T-helper 2 cell (primary cell): ENCODE data around the gene SRPK1.
"Not testable (repeated sequence)": the region's sequence is repeated elsewhere in the genome, so short reads cannot be mapped to it uniquely, and the experiment has no call there.

ENCODE experiments used
- DNase-seq, 5 experiments: peaks; one replicate each; pipeline versions ENCODE4 v3.0.0 to v3.0.0-alpha.2; 2012 to 2022
- total RNA-seq, 2 donors: gene quantifications; one replicate each; lab custom pipeline; 2026; lab: John Stamatoyannopoulos, UW

The SRPK1 gene
- 46.5 to 82.6 reads per million in 2 donors for total RNA-seq

- peak; percentile 70 to 90 (median 76) for DNase-seq
These were observed at the start of gene SRPK1 for GRCh38 chr6:35920793-35921732. Gene SRPK1 (minus strand): TSS chr6:35921098. CDS start chr6:35921056, 42 bp downstream.

DNA sequence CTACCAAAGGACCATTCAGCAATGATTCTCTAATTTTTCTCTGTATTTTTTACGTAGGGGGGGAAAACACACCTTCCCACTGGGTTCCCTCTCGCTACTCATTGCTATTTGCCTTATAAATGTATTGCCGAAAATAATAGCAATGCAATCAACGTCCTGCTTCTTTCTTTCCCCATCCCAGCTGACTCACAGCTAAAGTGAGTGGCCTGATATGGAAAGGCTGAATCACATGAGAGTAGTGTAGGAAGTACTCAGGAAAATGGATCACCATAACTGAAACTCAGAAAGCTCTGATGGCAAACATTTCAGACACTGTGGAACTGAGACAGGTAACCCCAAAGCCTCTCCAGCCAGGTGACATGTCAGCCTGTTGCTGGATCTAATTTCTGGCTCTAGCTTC lies 49.3 kb upstream of the SRPK1 start:
- DNase-seq, result no peak

- no peak for DNase-seq
These were observed 48.7 kb upstream of the SRPK1 start for GRCh38 chr6:35969646-35970045.

GRCh38 chr6:35968821-35969220 lies 47.9 kb upstream of the SRPK1 start:
- no peak for DNase-seq

- DNase-seq, result no peak
These were observed 46.3 kb upstream of the SRPK1 start for GRCh38 chr6:35967076-35967774.

DNA sequence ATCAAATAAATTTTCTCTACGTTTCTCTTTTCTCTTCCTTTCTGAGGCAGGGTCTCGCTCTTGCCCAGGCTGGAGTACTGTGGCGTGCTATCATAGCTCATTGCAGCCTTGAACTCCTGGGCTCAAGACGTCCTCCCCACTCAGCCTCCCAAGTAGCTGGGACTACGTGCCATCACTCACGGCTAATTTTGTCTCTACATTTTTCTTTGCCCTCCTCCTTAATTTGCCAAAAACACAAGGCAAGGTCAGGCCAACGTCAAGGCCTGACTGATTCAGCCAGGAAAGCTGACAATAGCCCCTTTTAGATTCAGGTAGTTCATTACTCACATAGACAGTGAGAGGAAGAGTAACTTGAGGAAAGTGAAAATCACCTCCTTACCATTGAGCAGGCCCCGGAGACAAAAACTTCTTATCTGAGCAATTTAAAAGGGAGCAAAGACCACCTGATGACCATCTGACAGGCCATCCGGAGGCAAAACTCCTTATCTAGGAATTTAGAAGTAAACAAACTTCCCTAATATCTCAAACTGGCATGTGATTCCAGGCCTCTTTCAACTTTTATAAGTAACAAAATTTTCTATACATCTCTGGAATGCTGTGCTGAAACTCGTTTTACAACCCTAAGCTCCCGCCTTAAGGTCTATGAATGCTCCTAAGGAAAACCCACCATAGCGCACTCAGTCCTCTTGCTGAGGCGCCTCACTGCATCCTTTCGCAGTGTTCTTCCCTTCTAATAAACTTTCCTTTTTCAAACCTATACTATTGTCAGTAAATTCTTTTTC lies 42.1 kb upstream of the SRPK1 start:
- no peak for DNase-seq

DNA sequence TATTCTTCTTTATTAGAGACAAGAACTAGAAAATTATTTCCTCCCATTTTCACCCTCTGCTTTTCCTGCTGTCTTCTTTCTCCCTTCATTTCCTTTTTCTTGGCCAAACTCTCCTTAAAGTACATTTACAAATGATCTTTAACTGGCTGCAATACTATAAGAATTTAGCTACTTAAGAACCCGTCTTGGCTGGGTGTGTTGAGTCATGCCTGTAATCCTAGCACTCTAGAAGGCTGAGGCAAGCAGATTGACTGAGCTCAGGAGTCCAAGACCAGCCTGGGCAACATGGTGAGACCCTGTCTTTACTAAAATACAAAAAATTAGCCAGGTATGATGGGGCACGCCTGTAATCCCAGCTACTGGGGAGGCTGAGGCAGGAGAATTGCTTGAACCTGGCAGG lies 39.3 kb upstream of the SRPK1 start:
- no peak for DNase-seq

DNA sequence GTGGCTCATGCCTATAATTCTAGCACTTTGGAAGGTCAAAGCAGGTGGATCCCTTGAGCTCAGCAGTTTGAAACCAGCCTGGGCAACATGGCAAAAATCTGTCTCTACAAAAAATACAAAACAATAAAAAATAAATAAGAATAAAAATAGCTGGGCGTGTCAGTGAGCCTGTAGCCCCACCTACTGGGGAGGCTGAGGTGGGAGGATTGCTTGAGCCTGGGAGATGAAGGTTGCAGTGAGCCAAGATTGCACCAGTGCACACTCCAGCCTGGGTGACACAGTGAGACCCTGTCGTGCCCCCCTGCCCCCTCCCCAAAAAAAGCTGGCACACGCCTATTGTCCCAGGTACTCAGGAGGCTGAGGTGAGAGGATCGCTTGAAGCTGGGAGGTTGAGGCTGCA lies 35.1 kb upstream of the SRPK1 start:
- DNase-seq, result peak in 1 of 5 experiments; percentile 14

- no peak for DNase-seq
These were observed 34.6 kb upstream of the SRPK1 start for GRCh38 chr6:35955521-35955920.

- DNase-seq, result no peak
These were observed 34.2 kb upstream of the SRPK1 start for GRCh38 chr6:35955071-35955470.

GRCh38 chr6:35954333-35954732 lies 33.4 kb upstream of the SRPK1 start:
- no peak for DNase-seq

- peak in 1 of 5 experiments; percentile 7 for DNase-seq
These were observed 27.8 kb upstream of the SRPK1 start for GRCh38 chr6:35948725-35949124.

DNA sequence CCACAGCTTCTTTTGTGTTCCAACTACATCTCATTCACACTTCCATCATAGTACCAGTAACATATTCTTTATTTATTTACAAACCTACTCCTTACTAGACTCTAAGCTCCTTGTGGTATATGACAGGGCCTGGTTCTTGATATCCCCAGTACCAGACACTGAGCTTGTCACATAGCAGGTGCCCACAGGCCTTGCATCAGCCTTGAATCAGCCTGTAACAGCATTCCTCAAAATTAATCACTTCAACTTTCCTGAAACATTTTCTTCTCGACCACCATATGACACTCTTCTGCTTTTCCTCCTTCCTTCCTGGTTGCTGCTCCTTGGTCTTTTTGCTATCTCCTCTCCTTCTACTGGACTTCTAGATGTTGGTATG lies 24.7 kb upstream of the SRPK1 start:
- no peak for DNase-seq

DNA sequence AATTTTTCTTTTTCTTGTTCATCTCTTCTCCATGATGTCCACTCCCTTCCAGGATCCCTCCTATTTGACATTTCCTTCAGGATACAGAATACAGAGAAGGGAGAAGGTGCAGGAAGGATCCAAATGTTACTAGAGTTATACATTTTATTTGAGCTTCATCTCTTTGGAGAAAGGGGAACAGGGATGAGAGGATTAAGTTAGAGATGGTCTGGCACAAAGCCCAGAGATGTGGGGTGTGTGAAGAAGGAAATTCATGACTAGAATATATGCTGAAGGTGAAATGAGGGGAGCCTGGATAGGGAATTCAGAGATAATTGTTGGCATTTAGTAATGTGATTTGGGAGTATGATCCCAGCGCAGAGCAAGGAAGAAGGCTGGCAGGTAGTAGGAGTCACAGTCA lies 22.5 kb upstream of the SRPK1 start:
- DNase-seq, result no peak

DNA sequence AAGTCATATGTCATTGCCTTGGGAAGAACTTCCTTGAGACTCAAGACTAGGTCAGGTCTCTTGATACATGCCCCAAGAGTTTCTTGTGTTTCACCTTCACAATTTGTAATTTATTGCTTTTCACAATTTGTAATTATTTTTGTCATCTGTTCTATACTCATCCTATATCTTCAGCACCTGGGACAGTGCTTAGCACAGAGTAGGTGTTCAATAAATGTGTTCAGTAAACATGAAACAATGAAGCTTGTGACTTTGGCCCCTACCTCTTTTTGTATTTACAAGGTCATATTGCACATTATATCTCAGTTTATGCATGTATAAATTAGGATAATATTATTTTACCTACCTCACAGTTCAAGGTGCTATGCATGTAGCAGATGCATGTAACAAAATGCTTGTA lies 21.5 kb upstream of the SRPK1 start:
- no peak for DNase-seq

GRCh38 chr6:35941170-35941569 lies 20.3 kb upstream of the SRPK1 start:
- DNase-seq, result not testable (repeated sequence)

DNA sequence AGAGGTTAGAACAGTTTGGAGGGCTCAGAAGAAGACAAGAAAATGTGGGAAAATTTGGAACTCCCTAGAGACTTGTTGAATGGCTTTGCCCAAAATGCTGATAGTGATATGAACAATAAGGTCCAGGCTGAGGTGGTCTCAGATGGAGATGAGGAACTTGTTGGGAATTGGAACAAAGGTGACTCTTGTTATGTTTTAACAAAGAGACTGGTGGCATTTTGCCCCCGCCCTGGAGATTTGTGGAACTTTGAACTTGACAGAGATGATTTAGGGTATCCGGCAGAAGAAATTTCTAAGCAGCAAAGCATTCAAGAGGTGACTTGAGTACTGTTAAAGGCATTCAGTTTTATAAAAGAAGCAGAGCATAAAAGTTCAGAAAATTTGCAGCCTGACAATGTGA lies 19.1 kb upstream of the SRPK1 start:
- not testable (repeated sequence) for DNase-seq

- DNase-seq, result not testable (repeated sequence)
These were observed 18.4 kb upstream of the SRPK1 start for GRCh38 chr6:35939259-35939658.

GRCh38 chr6:35936681-35937359 lies 15.9 kb upstream of the SRPK1 start:
- no peak for DNase-seq

DNA sequence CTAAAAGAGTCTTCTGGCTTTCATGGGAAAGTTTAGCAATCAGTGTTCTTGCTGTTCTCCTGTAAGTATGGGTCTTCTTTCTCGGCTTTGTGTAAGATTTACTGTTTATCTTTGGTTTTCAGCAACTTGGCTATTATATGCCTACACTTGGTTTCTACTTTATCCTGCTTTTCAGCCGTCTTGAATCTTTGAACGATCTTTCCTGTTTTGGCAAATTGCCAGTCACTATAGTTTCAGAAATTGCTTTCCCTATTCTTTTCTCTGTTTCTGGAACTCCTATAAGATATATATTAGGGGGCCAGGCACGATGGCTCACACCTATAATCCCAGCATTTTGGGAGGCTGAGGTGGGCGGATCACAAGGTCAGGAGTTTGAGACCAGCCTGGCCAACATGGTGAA lies 14.6 kb upstream of the SRPK1 start:
- no peak for DNase-seq

DNA sequence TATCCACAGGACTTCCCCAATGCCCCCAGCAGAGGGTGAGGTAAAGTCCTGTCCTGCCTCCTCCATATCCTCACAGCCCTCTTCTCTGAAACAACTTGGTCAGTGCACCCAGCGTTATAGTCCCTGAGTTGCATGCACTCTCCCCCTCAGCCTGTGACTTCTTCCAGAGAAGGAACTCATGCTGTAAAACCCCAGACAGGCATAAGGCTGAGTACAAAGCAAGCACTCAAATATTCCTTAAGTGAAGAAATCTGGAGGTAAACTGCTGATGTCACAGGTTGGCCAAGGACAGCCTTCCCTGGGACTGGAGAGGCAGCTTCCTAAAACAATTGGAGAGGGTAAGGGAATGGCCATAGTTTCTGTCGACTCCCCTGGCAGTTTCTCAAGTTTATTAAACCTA lies 12.9 kb upstream of the SRPK1 start:
- no peak for DNase-seq

DNA sequence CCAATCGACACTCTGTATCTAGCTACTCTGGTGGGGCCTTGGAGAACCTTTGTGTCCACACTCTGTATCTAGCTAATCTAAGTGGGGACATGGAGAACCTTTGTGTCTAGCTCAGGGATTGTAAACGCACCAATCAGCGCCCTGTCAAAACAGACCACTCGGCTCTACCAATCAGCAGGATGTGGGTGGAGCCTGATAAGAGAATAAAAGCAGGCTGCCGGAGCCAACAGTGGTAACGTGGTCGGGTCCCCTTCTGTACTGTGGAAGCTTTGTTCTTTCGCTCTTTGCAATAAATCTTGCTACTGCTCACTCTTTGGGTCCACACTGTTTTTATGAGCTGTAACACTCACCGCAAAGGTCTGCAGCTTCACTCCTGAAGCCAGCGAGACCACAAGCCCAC lies 11.0 kb upstream of the SRPK1 start:
- DNase-seq, result not testable (repeated sequence)
